NCI-H510A treated with DMSO at 0.1 percent for 48 hours (cell line): ENCODE data around the gene TTLL3.
"Not testable (repeated sequence)": the region's sequence is repeated elsewhere in the genome, so short reads cannot be mapped to it uniquely, and the experiment has no call there.

ENCODE experiments used
- DNase-seq: peaks from one replicate; lab custom pipeline; 2025; lab: John Stamatoyannopoulos, UW

The TTLL3 gene

GRCh38 chr3:9837701-9838582 lies 27.9 kb downstream of the TTLL3 start:
- no peak for DNase-seq

GRCh38 chr3:9838856-9839255 lies 28.8 kb downstream of the TTLL3 start:
- DNase-seq: no peak

GRCh38 chr3:9841015-9841414 lies 31.0 kb downstream of the TTLL3 start:
- no peak for DNase-seq

GRCh38 chr3:9843715-9844438 lies 33.8 kb downstream of the TTLL3 start, which contains the start of gene RPUSD3:
TSS of gene RPUSD3 (minus strand) at chr3:9844008. CDS start at chr3:9843990, 18 bp downstream.
- peak; percentile 44 for DNase-seq

GRCh38 chr3:9846231-9846630 lies 36.2 kb downstream of the TTLL3 start:
- DNase-seq: no peak

- DNase-seq: no peak
Observed at GRCh38 chr3:9846931-9847488, 36.9 kb downstream of the TTLL3 start.

GRCh38 chr3:9847870-9848269 lies 37.8 kb downstream of the TTLL3 start:
- not testable (repeated sequence) for DNase-seq

- not testable (repeated sequence) for DNase-seq
Observed at GRCh38 chr3:9848860-9849259, 38.8 kb downstream of the TTLL3 start.

GRCh38 chr3:9851383-9851782 lies 41.3 kb downstream of the TTLL3 start:
- not testable (repeated sequence) for DNase-seq

- not testable (repeated sequence) for DNase-seq
Observed at GRCh38 chr3:9851926-9852325, 41.9 kb downstream of the TTLL3 start.

- no peak for DNase-seq
Observed at GRCh38 chr3:9852528-9852927, 42.5 kb downstream of the TTLL3 start.

GRCh38 chr3:9854291-9854940 lies 44.4 kb downstream of the TTLL3 start:
- DNase-seq: not testable (repeated sequence)

GRCh38 chr3:9855594-9855993 lies 45.5 kb downstream of the TTLL3 start:
- no peak for DNase-seq

GRCh38 chr3:9859530-9860025 lies 49.5 kb downstream of the TTLL3 start:
- DNase-seq: no peak

GRCh38 chr3:9861201-9861600 lies 51.1 kb downstream of the TTLL3 start:
- no peak for DNase-seq

- no peak for DNase-seq
Observed at GRCh38 chr3:9861626-9862130, 51.6 kb downstream of the TTLL3 start.

- DNase-seq: no peak
Observed at GRCh38 chr3:9862391-9863057, 52.5 kb downstream of the TTLL3 start.

GRCh38 chr3:9863058-9863772 lies 53.2 kb downstream of the TTLL3 start:
- no peak for DNase-seq

- DNase-seq: peak; percentile 47
Observed at GRCh38 chr3:9864200-9864927, 54.3 kb downstream of the TTLL3 start.

GRCh38 chr3:9865125-9865637 lies 55.1 kb downstream of the TTLL3 start:
- DNase-seq: not testable (repeated sequence)
